HEK293 (cell line): ENCODE results near the gene ACTG1.

ENCODE experiments used
- OVOL3 ChIP-seq: fragments of 450-650 bp; formaldehyde crosslinking; IDR thresholded peaks from 2 replicates; pipeline ENCODE4 v1.5.1; 2016; ENCODE audit warnings: missing biosample characterization, missing genetic modification characterization
- ZNF114 ChIP-seq: fragments of 450-650 bp; formaldehyde crosslinking; IDR thresholded peaks from 2 replicates; pipeline ENCODE4 v1.5.0; 2017; ENCODE audit warnings: missing biosample characterization, missing genetic modification characterization
- ZNF274 ChIP-seq, 2 experiments: fragments of 200-500 bp in 1 of 2; fragments of 450-650 bp in 1 of 2; sonication (Bioruptor generic) in 1 of 2; formaldehyde crosslinking in 1 of 2; IDR thresholded peaks; 2 replicates each; pipeline versions ENCODE4 v1.5.1 to v1.6.1; 2014 to 2016; ENCODE audit warnings: borderline replicate concordance in 1 of 2, inconsistent platforms in 1 of 2, low read length in 1 of 2, missing biosample characterization in 1 of 2, missing genetic modification characterization in 1 of 2
- ZNF629 ChIP-seq: fragments of 450-650 bp; formaldehyde crosslinking; IDR thresholded peaks from 2 replicates; pipeline ENCODE4 v1.5.1; 2017; ENCODE audit warnings: missing biosample characterization, missing genetic modification characterization
- ZNF792 ChIP-seq: fragments of 450-650 bp; formaldehyde crosslinking; IDR thresholded peaks from 2 replicates; pipeline ENCODE4 v1.5.1; 2016; ENCODE audit warnings: missing biosample characterization, missing genetic modification characterization
- TF ChIP-seq, protein P1 (sequence below): fragments of 450-650 bp; formaldehyde crosslinking; IDR thresholded peaks from 2 replicates; pipeline ENCODE4 v1.5.1; 2016; ENCODE audit warnings: missing biosample characterization, missing genetic modification characterization
- TF ChIP-seq, protein P2 (sequence below): fragments of 450-650 bp; IDR thresholded peaks from 2 replicates; pipeline ENCODE4 v1.5.1; 2018; ENCODE audit warnings: missing biosample characterization, mild to moderate bottlenecking, missing genetic modification characterization
- TF ChIP-seq, protein P3 (sequence below): fragments of 450-650 bp; formaldehyde crosslinking; IDR thresholded peaks from 2 replicates; pipeline ENCODE4 v1.5.1; 2016; ENCODE audit warnings: missing biosample characterization, missing genetic modification characterization

DNA sequence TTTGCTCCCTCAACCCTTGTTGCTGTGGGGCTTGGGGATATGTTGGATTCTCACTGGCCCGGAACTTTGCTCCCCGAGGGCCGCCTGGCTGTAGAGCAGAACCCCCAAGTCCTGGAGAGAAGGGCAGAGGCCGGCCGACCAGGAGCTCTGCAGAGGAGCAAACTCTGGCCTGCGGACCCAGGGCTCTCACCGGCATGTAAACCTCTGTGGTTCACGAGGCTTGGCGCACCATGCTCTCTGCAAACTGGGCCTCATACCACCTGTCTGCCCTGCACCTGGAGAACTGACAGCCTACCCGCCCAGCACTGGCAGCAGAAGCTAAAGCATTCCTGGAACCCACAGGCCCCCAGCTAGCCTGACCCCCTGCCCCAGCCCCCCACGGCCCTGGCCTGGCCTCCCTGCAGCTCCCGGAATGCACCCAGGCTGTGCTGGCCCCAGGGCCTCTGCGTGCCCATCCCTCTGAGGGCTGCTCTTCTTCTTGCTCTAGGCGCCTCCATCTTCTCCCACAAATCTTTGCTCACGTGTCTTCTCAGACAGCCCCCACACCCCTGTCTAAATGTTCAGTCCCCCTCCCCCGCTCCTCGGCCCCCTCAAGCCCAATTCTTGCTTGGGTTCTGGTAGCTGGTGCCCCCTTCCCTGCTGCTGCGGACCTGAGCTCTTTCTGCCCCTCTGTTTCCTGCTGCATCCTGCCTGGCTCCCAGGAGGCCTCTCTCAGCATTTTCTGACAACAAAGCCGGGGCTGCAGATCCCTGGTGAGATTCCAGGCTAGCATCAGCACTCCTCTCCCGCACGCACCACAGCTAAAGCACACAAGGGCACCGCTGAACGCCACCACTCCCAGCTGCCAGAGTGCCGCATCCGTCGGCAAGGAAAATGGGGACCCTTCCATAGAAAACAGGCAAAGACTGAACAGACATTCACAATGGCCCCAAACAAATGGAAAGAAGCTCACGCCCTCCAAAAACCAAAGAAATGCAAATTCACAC is 23.3 kb downstream of the ACTG1 start:
- TF ChIP-seq, protein P1, sequence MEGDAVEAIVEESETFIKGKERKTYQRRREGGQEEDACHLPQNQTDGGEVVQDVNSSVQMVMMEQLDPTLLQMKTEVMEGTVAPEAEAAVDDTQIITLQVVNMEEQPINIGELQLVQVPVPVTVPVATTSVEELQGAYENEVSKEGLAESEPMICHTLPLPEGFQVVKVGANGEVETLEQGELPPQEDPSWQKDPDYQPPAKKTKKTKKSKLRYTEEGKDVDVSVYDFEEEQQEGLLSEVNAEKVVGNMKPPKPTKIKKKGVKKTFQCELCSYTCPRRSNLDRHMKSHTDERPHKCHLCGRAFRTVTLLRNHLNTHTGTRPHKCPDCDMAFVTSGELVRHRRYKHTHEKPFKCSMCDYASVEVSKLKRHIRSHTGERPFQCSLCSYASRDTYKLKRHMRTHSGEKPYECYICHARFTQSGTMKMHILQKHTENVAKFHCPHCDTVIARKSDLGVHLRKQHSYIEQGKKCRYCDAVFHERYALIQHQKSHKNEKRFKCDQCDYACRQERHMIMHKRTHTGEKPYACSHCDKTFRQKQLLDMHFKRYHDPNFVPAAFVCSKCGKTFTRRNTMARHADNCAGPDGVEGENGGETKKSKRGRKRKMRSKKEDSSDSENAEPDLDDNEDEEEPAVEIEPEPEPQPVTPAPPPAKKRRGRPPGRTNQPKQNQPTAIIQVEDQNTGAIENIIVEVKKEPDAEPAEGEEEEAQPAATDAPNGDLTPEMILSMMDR (tag by site-specific recombination): no peak
- TF ChIP-seq, protein P2, sequence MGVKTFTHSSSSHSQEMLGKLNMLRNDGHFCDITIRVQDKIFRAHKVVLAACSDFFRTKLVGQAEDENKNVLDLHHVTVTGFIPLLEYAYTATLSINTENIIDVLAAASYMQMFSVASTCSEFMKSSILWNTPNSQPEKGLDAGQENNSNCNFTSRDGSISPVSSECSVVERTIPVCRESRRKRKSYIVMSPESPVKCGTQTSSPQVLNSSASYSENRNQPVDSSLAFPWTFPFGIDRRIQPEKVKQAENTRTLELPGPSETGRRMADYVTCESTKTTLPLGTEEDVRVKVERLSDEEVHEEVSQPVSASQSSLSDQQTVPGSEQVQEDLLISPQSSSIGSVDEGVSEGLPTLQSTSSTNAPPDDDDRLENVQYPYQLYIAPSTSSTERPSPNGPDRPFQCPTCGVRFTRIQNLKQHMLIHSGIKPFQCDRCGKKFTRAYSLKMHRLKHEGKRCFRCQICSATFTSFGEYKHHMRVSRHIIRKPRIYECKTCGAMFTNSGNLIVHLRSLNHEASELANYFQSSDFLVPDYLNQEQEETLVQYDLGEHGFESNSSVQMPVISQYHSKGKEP (tag by site-specific recombination): no peak
- TF ChIP-seq ZNF114 (no peak), OVOL3 (tag by site-specific recombination) (no peak), ZNF274 (IDR thresholded peaks at IDR 0.05; ENCODE audit: low read length) (no peak), ZNF274 (tag by site-specific recombination; IDR thresholded peaks at IDR 0.05; ENCODE audit: borderline replicate concordance) (no peak), ZNF792 (tag by site-specific recombination) (no peak), ZNF629 (tag by site-specific recombination) (no peak)
- TF ChIP-seq, protein P3, sequence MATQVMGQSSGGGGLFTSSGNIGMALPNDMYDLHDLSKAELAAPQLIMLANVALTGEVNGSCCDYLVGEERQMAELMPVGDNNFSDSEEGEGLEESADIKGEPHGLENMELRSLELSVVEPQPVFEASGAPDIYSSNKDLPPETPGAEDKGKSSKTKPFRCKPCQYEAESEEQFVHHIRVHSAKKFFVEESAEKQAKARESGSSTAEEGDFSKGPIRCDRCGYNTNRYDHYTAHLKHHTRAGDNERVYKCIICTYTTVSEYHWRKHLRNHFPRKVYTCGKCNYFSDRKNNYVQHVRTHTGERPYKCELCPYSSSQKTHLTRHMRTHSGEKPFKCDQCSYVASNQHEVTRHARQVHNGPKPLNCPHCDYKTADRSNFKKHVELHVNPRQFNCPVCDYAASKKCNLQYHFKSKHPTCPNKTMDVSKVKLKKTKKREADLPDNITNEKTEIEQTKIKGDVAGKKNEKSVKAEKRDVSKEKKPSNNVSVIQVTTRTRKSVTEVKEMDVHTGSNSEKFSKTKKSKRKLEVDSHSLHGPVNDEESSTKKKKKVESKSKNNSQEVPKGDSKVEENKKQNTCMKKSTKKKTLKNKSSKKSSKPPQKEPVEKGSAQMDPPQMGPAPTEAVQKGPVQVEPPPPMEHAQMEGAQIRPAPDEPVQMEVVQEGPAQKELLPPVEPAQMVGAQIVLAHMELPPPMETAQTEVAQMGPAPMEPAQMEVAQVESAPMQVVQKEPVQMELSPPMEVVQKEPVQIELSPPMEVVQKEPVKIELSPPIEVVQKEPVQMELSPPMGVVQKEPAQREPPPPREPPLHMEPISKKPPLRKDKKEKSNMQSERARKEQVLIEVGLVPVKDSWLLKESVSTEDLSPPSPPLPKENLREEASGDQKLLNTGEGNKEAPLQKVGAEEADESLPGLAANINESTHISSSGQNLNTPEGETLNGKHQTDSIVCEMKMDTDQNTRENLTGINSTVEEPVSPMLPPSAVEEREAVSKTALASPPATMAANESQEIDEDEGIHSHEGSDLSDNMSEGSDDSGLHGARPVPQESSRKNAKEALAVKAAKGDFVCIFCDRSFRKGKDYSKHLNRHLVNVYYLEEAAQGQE (tag by site-specific recombination): no peak
